Body of pancreas (tissue), 4 donors: ENCODE results near the gene SYCE3.

ENCODE experiments used
- CTCF ChIP-seq, 7 experiments: fragments of 450-650 bp in 4 of 7; fragments of 200-600 bp in 3 of 7; sonication (generic) in 3 of 7; IDR thresholded peaks; one replicate each; pipeline ENCODE4 v1.5.1; 2016 to 2019; ENCODE audit warnings: antibody characterized with exemption in 7 of 7
- POLR2A ChIP-seq, 3 donors: fragments of 450-650 bp; IDR thresholded peaks; one replicate each; pipeline ENCODE4 v1.6.1; 2016; ENCODE audit warnings: antibody characterized with exemption in 3 of 3, mild to moderate bottlenecking in 2 of 3

- TF ChIP-seq CTCF (IDR thresholded peaks at IDR 0.05) (no peak), POLR2A (IDR thresholded peaks at IDR 0.05) (no peak)
Observed at GRCh38 chr22:50527921-50528681, 34.6 kb downstream of the SYCE3 start.
